ENCODE measurements around the gene C3orf62.

C3orf62 gene

GRCh38 chr3:49294343-49294742 lies 17.3 kb upstream of the C3orf62 start:
- H3K4me3 ChIP-seq (ENCODE audit: control insufficient read depth, low read depth, low read length), result no peak overlapping the region
- no peak for DNase-seq (ENCODE audit: low read depth)
- TF ChIP-seq CTCF (conservative IDR thresholded peaks at IDR 0.05; ENCODE audit: control insufficient read depth, insufficient read depth, low read depth, low read length), result no peak

- no peak for TF ChIP-seq CTCF (conservative IDR thresholded peaks at IDR 0.05; ENCODE audit: control insufficient read depth, insufficient read depth, low read depth, low read length)
- no peak overlapping the region for H3K4me3 ChIP-seq (ENCODE audit: control insufficient read depth, low read depth, low read length)
- DNase-seq (ENCODE audit: low read depth), result no peak
Observed at GRCh38 chr3:49283997-49284396, 7.0 kb upstream of the C3orf62 start.

GRCh38 chr3:49279376-49279775 lies 2.3 kb upstream of the C3orf62 start:
- no peak for TF ChIP-seq CTCF (conservative IDR thresholded peaks at IDR 0.05; ENCODE audit: control insufficient read depth, insufficient read depth, low read depth, low read length)
- H3K4me3 ChIP-seq (ENCODE audit: control insufficient read depth, low read depth, low read length), result no peak overlapping the region
- DNase-seq (ENCODE audit: low read depth), result peak; percentile 66

GRCh38 chr3:49278548-49278947 lies 1.5 kb upstream of the C3orf62 start:
- DNase-seq (ENCODE audit: low read depth), result peak; percentile 46
- H3K4me3 ChIP-seq (ENCODE audit: control insufficient read depth, low read depth, low read length), result no peak overlapping the region
- no peak for TF ChIP-seq CTCF (conservative IDR thresholded peaks at IDR 0.05; ENCODE audit: control insufficient read depth, insufficient read depth, low read depth, low read length)

GRCh38 chr3:49277383-49277775 lies 347 bp upstream of the C3orf62 start:
- TF ChIP-seq CTCF (conservative IDR thresholded peaks at IDR 0.05; ENCODE audit: control insufficient read depth, insufficient read depth, low read depth, low read length), result no peak
- H3K4me3 ChIP-seq (ENCODE audit: control insufficient read depth, low read depth, low read length), result peak overlapping the region; percentile 48
- DNase-seq (ENCODE audit: low read depth), result peak; percentile 34

- no peak for TF ChIP-seq CTCF (conservative IDR thresholded peaks at IDR 0.05; ENCODE audit: control insufficient read depth, insufficient read depth, low read depth, low read length)
- H3K4me3 ChIP-seq (ENCODE audit: control insufficient read depth, low read depth, low read length), result no peak overlapping the region
- no peak for DNase-seq (ENCODE audit: low read depth)
Observed at GRCh38 chr3:49273825-49274532, 3.1 kb downstream of the C3orf62 start.

- H3K4me3 ChIP-seq (ENCODE audit: control insufficient read depth, low read depth, low read length), result no peak overlapping the region
- TF ChIP-seq CTCF (conservative IDR thresholded peaks at IDR 0.05; ENCODE audit: control insufficient read depth, insufficient read depth, low read depth, low read length), result no peak
- DNase-seq (ENCODE audit: low read depth), result peak; percentile 24
Observed at GRCh38 chr3:49271047-49271446, 6.0 kb downstream of the C3orf62 start.

All from fibroblast of mammary gland (primary cell).